Measurements from ENCODE around the gene GOLGA8S.

GRCh38 chr15:23395832-23396231 lies 41.3 kb downstream of the GOLGA8S start:
- TF ChIP-seq EZH2 (IDR thresholded peaks at IDR 0.05; ENCODE audit: borderline replicate concordance, insufficient read depth, low read depth, low read length, poor library complexity, severe bottlenecking) (no peak), CTCF (IDR thresholded peaks at IDR 0.05) (no peak)

Data from B cell (primary cell).